ENCODE data around the gene SUPT3H.
"Not testable (repeated sequence)": the region's sequence is repeated elsewhere in the genome, so short reads cannot be mapped to it uniquely, and the experiment has no call there.

SUPT3H gene

GRCh38 chr6:45169815-45170214 is 207.9 kb downstream of the SUPT3H start:
- DNase-seq: no peak

GRCh38 chr6:45163952-45164766 is 213.6 kb downstream of the SUPT3H start:
- DNase-seq: no peak

DNA sequence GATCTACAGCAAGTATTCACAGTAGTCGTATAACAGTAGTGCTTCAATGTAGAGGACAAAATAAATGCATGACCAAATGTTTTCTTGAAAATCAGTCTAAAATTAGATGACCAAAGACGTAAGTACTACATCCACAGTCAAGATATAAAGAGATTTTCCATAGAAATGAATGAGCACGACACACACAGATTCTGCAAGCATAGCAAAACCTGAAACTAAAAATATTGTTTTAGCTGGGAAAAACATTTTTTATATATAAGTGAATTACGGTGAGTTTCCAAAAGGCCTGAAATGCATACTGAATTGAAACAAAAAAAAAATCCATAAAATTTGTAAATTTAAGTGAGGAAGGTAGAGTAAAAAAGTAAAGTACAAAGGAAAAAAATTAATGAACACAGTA is 217.4 kb downstream of the SUPT3H start:
- DNase-seq: no peak

DNA sequence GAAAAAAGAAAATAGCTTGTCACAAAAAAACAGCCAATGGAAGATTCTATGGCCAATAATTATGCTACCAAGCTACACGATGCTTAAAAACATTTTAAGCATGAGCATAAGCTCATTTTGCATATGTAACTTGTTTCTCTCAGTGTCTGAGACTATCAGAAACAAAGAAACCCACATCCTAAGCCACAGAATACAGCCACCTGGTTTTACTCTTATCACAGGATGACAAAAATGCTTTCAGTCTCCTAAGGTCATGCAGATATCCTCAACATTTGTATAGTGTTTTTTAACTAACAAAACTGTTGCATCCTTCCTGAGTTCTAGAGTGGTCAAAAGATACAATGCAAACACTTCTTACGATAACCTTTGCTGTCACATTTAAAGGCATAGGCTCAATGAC is 221.7 kb downstream of the SUPT3H start:
- no peak for DNase-seq

- no peak for DNase-seq
These were observed 222.3 kb downstream of the SUPT3H start for GRCh38 chr6:45155341-45155894.

- DNase-seq: no peak
These were observed 223.1 kb downstream of the SUPT3H start for GRCh38 chr6:45154679-45155078.

DNA sequence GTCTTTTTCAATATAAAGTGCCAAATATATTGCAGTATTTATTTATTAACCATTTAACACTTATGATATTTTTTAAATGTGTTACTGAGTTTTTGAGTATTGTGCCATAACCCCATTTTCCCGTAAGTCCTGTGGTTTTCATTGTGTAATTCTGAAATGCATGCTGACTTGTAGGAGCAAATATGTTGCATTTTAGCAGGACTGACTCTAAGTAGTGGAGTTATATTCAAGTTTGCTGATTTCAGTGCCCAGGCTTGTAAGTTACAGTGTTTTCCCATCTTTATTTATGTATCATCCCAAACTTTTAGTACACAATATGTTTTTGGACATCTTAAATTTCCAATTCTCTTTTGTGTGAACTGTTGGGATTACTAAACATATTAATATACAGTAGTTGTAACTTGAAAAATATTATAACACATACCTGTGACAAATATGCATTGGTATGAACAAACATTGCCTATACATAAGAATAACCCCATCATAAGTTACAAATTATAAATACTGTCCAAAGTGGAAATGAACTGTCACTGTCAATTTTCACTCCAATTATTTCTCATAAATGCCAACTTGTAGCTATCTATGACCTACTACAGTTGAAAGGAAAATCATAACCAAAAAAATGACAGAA is 228.9 kb downstream of the SUPT3H start:
- DNase-seq: no peak

- DNase-seq: no peak
These were observed 229.5 kb downstream of the SUPT3H start for GRCh38 chr6:45148278-45148677.

DNA sequence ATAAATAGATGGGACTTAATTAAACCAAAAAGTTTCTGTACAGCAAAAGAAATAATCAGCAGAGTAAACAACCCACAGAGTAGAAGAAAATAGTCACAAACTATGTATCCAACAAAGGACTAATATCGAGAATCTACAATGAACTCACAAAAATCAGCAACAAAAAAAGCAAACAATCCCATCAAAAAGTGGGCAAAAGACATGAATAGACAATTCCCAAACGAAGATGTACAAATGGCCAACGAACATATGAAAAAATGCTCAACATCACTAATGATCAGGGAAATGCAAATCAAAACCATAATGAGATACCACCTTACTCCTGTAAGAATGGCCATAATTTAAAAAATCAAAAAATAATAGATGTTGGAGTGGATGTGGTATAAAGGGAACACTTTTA is 232.1 kb downstream of the SUPT3H start:
- DNase-seq: not testable (repeated sequence)

GRCh38 chr6:45138765-45139164 is 239.0 kb downstream of the SUPT3H start:
- DNase-seq: no peak

- DNase-seq: no peak
These were observed 241.2 kb downstream of the SUPT3H start for GRCh38 chr6:45136495-45136894.

- DNase-seq: no peak
These were observed 245.0 kb downstream of the SUPT3H start for GRCh38 chr6:45132658-45133294.

DNA sequence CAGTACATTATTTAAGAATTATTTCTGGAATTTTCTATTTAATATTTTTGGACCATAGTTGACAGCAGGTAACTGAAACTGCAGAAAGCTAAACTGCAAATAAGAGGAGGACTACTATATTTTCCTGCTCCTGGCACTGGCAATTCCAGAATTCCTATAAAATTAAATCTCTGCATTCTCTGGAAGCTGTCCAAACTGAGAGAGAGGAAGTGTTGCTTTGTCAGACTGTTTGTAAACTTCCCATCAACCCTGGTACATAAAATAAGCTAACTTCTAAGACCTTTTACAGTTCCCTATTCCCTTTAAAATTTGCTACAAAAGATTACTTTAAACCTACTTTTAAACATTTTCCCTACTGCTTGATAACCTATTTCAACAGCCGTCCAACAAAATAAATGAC is 245.7 kb downstream of the SUPT3H start:
- DNase-seq: no peak

GRCh38 chr6:45129051-45129450 is 248.7 kb downstream of the SUPT3H start:
- DNase-seq: no peak

DNA sequence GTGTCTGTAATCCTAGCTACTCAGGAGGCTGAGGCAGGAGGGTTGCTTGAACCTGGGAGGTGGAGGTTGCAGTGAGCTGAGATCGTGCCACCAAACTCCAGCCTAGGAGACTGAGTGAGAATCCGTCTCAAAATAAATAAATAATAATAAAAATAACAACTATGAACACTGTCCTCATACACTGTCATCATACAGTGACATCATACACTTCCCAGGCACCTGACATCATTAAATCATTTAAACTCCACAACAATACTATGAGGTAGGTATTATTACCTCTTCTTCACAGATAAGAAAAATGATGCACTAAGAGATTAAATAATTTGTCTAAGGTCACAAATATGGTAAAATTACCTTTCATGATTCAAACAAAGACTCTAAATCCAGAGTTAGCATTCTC is 250.5 kb downstream of the SUPT3H start:
- no peak for DNase-seq

GRCh38 chr6:45126033-45126432 is 251.7 kb downstream of the SUPT3H start:
- DNase-seq: no peak

- DNase-seq: no peak
These were observed 254.7 kb downstream of the SUPT3H start for GRCh38 chr6:45123023-45123422.

GRCh38 chr6:45118754-45119153 is 259.0 kb downstream of the SUPT3H start:
- DNase-seq: no peak

GRCh38 chr6:45116714-45117410 is 260.9 kb downstream of the SUPT3H start:
- no peak for DNase-seq

DNA sequence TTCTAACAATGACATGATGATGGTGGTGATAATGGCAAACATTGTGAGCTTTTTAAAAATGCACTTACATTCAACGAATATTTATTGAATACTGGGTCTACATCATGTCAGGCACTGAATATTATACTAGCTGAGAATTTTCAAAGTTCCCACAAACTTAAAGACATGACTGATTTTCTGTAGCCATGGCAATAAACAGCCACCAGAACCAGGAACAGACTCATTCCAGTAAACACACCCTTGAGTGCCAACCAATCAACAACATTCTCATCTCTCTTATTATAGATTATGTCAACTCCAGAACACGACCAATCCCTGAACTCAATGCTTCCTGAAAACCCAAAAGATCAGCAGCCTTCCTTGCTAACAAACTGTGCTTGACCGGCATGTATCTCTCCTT is 262.0 kb downstream of the SUPT3H start:
- DNase-seq: no peak

GRCh38 chr6:45112711-45113110 is 265.0 kb downstream of the SUPT3H start:
- DNase-seq: no peak

DNA sequence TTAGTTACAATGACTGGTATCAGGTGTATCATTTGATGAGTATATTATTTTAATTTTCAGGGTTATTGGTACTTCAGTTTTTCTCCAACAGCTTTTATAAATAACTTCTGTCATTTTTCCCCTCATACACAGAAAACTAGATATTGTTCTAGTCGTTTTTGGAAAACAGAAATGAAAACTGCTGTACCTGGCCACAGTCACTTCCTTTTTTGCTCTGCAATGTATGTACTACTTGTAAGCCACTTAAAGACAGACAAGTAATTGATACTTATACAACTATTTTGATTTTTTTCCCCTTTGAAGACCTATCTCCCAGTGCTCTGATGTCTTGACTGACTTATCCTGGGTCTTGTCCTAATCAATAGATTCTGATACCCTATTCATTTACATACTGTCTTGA is 268.2 kb downstream of the SUPT3H start:
- DNase-seq: no peak

DNA sequence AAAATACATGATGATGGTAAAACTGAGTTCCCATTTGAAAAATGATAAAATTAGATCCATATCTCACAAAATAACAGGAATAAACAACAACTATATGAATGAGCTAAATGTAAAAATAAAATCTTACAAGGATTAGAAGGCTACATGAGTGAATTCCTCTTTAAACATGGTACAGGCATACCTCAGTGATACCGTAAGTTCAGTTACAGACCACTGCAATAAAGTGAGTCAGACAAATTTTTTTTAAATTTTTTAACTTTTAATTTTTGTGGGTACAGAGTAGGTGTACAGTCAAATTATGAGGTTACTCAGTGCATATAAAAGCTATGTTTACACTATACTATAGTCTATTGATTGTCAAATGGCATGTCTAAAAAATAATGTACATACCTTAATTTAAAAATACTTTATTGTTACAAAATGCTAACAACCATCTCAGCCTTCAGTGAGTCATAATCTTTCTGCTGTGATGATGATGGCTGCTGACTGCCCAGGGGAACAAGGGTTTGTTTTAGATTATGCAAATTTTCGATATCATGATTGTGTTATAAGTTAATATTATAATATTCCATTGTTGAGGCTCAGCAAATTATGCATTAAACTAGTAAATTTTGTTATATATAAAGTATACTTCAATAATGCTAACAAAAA is 272.4 kb downstream of the SUPT3H start:
- no peak for DNase-seq
